ENCODE data around the gene FAM149B1. TPM values are rescaled to one million over a fixed set of nuclear protein-coding genes. Genes with fewer than 3 reads are reported as not detected.

FAM149B1 gene
- total and polyA plus RNA-seq, 2 of the 13 experiments (the other 11 are each of a cell fraction or from before 2014, with no cell fraction given) = 9.3 to 16.8 TPM

GRCh38 chr10:73246646-73247508, 79.0 kb downstream of the FAM149B1 start, which contains the start of gene DNAJC9 (continued):
- TF ChIP-seq ZNF883 (CRISPR knock-in tag; IDR thresholded peaks at IDR 0.05; ENCODE audit: not compliant biosample characterization) (peak; percentile 91), KAT8 (CRISPR knock-in tag; IDR thresholded peaks at IDR 0.05) (peak; percentile 97), ZNF772 (CRISPR knock-in tag; IDR thresholded peaks at IDR 0.05) (peak; percentile 96), PAXIP1 (CRISPR knock-in tag; conservative IDR thresholded peaks at IDR 0.05) (peak; percentile 52), PAX8 (CRISPR knock-in tag; IDR thresholded peaks at IDR 0.05; ENCODE audit: borderline replicate concordance) (no peak), SKIL (CRISPR knock-in tag; IDR thresholded peaks at IDR 0.05; ENCODE audit: borderline replicate concordance) (no peak), GTF3A (CRISPR knock-in tag; conservative IDR thresholded peaks at IDR 0.05) (peak; percentile 75; the same call in 1 of the 2 replicates), U2AF2 (IDR thresholded peaks at IDR 0.05; ENCODE audit: low read depth, low read length) (no peak), NKX3-1 (CRISPR knock-in tag; IDR thresholded peaks at IDR 0.05) (no peak), FUBP1 (CRISPR knock-in tag; IDR thresholded peaks at IDR 0.05; ENCODE audit: borderline replicate concordance) (no peak), ZNF557 (CRISPR knock-in tag; IDR thresholded peaks at IDR 0.05) (peak; percentile 66; the same call in 1 of the 2 replicates), TMF1 (CRISPR knock-in tag; IDR thresholded peaks at IDR 0.05; ENCODE audit: low read depth) (no peak; the same call in 1 of the 2 replicates), SIX1 (CRISPR knock-in tag; IDR thresholded peaks at IDR 0.05; ENCODE audit: borderline replicate concordance) (no peak), ZNF574 (CRISPR knock-in tag; IDR thresholded peaks at IDR 0.05) (peak; percentile 88), ZSCAN31 (CRISPR knock-in tag; IDR thresholded peaks at IDR 0.05; ENCODE audit: low read depth) (peak; percentile 95), ZNF251 (CRISPR knock-in tag; IDR thresholded peaks at IDR 0.05) (no peak)

Measured in HepG2 (cell line).